GM10847 (cell line): ENCODE results near the gene FIBCD1.

Experiments
- POLR2A ChIP-seq: IDR thresholded peaks from 2 replicates; pipeline ENCODE4 v1.6.1; 2011; ENCODE audit not compliant: insufficient read length; ENCODE audit errors: extremely low read depth

FIBCD1 gene

GRCh38 chr9:130884111-130884531 is 54.9 kb downstream of the FIBCD1 start:
- TF ChIP-seq POLR2A, result no peak

DNA sequence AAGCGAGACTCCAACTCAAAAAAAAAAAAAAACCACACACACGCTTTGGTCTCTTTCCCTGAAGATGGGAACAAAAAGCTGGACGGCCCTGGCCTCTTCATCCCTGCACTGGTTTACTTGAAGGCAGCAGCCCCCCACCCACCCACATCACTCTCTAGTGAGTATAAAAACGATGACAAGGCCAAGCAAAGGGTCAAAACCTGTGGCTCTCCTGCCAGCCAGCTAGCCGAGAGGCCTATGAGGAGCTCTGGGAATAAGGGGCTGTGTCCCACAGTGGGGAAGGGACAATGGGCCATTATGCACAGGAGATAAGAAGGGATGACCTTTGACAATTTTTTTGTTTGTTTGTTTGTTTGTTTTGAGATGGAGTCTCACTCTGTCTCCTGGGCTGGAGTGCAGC is 55.6 kb downstream of the FIBCD1 start:
- no peak for TF ChIP-seq POLR2A

- TF ChIP-seq POLR2A, result no peak
Observed at GRCh38 chr9:130882696-130883225, 56.3 kb downstream of the FIBCD1 start.

GRCh38 chr9:130881516-130881915 is 57.5 kb downstream of the FIBCD1 start:
- TF ChIP-seq POLR2A, result no peak

DNA sequence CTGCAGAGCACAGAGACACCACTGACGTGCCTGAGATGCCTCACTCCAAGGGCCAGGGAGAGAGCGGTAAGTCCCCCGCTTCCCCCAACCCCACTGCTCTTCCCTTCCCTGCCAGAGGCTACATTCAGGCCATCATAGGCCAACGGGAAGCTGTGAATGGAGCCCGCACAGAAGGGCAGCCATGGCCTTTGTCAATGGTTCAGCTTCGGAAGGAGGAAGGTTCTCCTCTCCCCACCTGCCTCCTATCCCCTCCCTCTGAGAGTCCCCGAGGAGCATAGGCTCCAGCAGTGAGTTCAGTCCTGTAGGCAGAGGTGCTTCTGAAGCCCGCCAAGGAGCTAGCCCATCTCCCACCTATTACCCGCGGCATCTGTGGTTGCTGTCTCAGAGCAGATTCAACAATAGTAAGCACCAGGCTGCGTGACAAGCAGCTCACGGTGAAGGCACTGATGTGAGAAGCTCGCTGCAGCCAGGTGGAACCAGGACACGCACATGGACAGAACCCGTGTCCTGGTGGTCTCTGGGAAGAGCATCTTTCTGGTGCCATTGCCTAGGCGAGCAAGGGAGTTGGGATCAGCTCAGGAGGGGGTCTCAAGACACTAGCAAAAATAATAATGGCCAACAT is 58.3 kb downstream of the FIBCD1 start:
- no peak for TF ChIP-seq POLR2A

DNA sequence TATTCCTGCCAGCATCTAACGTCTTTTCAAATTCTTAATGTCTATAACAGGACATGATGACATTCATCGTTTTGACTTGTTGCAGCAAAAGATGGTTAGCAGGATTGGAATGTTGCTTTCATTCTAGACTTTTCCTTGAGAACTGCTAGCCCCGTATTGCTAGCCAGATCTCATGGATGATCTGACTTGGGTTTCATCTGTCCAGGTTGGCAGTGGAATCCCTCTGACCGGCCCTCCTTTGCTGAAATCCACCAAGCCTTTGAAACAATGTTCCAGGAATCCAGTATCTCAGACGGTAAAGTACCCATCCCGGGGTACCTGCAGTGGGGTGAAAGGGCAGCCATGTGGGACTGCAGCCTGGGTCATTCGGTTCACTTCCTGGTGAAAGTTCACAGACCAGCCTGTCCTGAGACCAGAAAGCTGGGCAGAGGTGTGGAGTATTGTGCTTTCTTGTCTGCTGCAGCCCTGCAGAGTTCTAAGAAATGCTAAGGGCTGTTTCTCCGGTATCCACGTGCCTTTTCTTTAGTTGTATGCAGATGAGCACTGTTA is 59.1 kb downstream of the FIBCD1 start:
- TF ChIP-seq POLR2A, result no peak

DNA sequence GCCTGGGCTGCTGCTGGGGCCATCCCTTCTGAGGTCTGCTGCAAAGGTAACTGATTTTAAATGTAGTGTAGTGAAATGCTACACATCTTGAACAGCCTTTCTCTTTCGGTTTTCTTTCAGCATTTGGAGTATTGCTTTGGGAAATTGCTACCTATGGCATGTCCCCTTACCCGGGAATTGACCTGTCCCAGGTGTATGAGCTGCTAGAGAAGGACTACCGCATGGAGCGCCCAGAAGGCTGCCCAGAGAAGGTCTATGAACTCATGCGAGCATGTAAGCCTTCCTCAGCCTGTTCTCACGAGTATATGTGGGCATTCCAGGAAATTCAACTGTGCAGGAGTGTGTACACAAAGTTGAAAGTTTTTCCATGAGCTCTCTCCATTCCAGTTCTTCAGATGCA is 60.8 kb downstream of the FIBCD1 start:
- TF ChIP-seq POLR2A, result no peak

GRCh38 chr9:130877300-130877699 is 61.7 kb downstream of the FIBCD1 start:
- no peak for TF ChIP-seq POLR2A

DNA sequence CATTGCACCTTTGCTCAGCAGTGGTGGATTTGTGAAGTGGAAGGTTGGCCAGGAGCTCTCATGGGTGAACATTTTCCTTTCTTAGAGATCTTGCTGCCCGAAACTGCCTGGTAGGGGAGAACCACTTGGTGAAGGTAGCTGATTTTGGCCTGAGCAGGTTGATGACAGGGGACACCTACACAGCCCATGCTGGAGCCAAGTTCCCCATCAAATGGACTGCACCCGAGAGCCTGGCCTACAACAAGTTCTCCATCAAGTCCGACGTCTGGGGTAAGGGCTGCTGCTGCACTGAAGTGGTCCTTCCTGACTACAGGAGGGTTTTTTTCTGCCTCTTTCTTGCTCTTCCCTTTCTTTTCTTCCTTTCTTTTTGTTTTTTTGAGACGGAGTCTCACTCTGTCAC is 64.3 kb downstream of the FIBCD1 start:
- TF ChIP-seq POLR2A, result no peak

- TF ChIP-seq POLR2A, result no peak
Observed at GRCh38 chr9:130873966-130874365, 65.1 kb downstream of the FIBCD1 start.

DNA sequence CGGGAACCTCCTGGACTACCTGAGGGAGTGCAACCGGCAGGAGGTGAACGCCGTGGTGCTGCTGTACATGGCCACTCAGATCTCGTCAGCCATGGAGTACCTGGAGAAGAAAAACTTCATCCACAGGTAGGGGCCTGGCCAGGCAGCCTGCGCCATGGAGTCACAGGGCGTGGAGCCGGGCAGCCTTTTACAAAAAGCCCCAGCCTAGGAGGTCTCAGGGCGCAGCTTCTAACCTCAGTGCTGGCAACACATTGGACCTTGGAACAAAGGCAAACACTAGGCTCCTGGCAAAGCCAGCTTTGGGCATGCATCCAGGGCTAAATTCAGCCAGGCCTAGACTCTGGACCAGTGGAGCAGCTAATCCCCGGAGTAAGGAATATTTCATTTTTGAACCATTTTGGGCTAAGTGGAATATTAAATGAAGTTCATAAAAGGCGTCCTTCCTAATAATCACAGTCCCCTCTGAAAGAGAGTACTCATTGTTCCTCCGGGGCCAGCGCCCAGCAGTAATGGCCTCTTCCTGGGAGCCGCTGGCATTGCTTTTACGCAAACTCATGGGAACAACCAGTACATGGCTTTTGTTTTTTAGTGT is 66.0 kb downstream of the FIBCD1 start:
- TF ChIP-seq POLR2A, result no peak

DNA sequence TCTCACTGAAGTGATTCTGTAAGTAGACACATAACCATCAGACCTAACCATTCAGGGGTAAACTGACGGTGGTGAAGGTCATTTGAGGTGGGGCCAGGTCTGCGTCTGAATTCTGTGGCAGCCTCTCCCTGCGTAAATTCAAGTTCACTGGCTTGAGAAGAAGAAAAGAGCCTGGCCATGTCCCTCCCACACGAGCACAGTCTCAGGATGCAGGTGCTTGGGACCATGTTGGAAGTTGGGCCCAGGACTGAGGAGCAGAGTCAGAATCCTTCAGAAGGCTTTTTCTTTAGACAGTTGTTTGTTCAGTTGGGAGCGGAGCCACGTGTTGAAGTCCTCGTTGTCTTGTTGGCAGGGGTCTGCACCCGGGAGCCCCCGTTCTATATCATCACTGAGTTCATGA is 66.5 kb downstream of the FIBCD1 start:
- no peak for TF ChIP-seq POLR2A

DNA sequence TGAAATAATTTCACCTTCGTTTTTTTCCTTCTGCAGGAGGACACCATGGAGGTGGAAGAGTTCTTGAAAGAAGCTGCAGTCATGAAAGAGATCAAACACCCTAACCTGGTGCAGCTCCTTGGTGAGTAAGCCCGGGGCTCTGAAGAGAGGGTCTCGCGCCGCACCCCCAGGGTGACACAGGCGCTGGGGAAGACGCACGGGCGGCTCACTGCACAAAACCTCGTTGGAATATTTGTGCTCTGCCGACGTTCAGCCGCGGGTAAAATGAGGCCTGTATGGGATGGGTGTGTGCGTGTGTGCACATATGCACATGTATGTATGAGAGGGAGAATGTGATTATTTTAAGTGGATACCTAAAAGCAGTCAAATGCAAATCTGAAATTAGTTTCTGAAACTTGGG is 67.0 kb downstream of the FIBCD1 start:
- no peak for TF ChIP-seq POLR2A

DNA sequence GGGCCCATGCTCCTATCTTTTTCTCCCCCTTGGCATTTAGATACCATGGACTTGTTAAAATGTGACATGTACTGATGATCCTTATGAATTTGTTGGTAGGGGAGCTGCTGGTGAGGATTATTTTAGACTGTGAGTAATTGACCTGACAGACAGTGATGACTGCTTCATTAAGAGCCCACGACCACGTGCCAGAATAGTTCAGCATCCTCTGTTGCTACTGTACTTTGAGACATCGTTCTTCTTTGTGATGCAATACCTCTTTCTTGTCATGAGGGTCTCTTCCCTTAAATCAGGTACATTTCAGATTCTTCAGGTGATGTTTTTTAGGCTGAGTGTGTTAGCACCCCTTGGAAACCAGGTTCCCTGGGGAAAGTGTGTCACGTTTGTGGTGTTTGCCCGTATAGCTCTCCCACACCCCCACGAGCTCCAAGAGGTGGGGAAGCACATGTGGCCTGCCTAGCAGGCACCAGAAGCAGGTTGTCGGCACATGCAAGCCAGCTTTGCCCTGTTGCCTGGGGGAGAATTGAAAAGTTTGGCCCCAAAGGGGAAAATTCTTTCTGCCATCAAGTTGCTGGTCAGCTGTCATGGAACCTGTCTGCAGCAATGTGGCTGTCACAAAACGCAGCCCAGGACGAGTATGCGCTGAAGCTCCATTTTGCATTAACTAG is 67.5 kb downstream of the FIBCD1 start:
- TF ChIP-seq POLR2A, result no peak

DNA sequence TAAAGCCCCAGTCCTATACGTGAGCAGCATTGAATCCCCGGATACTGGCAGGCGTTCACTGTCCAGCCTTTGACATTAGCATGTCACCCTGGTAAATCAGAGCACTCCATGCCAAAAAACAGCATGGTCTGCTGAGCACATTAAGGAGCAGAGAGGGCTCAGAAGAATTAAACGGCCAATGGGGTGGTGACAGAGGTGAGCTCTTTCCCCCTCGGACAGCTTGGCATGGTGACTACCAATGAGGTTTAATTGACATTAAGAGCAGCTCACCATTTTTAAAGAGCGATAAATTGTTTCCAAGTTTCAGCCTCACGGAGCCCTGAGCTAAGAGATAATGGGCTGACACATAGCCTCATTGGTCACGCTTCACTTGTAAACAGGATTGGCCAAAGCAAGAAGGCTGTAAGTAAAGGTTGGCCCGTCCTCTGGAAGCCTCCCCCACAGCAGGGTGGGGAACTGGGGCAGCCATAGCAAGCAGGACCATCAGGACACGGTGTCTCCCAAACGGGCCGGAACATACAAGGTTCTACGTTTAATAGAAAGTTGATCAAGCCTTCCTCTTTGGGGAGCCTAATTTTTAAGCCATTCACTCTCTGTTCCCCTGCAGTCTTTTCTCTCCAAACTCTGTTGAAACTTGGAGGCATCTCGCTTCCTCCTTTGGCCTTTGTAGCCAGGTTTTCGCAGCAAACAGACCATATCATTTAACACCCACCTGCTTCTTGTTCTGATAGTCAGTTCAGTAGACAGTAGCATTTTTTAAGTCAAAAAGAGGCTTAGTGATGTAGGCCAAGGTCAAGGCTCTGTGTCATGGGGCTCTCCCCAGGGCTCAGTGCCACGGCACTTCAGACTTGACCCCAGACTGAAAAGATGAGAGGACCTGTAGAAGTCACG is 68.3 kb downstream of the FIBCD1 start:
- TF ChIP-seq POLR2A, result no peak
